Astrocyte of the cerebellum (primary cell): ENCODE measurements around the gene SAMSN1.

Experiments used
- DNase-seq: peaks from one replicate; pipeline ENCODE4 v3.0.0-alpha.2; 2011; ENCODE audit warnings: low read depth
- H3K4me3 ChIP-seq: 2 replicates; pipeline ENCODE4 v1.5.1; 2011; ENCODE audit warnings: mild to moderate bottlenecking, low read depth, low read length, moderate library complexity
- CTCF ChIP-seq: IDR thresholded peaks from 2 replicates; pipeline ENCODE4 v1.5.1; 2012; ENCODE audit warnings: low read length, low read depth, moderate library complexity, mild to moderate bottlenecking; ENCODE audit errors: missing control alignments
- in situ Hi-C: cut with HindIII; loops from 2 replicates; pipeline ENCODE4 v1.10.0; 2017; ENCODE audit warnings: low sequenced_read_pairs

SAMSN1 gene

GRCh38 chr21:14533499-14534428, 12.4 kb downstream of the SAMSN1 start:
- DNase-seq: peak; percentile 23
- in situ Hi-C loops: no loop called here
- no peak for TF ChIP-seq CTCF
- H3K4me3 ChIP-seq: no peak overlapping the region

- in situ Hi-C loops: no loop called here
- no peak overlapping the region for H3K4me3 ChIP-seq
- no peak for TF ChIP-seq CTCF
- no peak for DNase-seq
Measured at GRCh38 chr21:14531757-14532316, 14.3 kb downstream of the SAMSN1 start.

GRCh38 chr21:14530592-14530991, 15.5 kb downstream of the SAMSN1 start:
- H3K4me3 ChIP-seq: no peak overlapping the region
- in situ Hi-C loops: no loop called here
- DNase-seq: no peak
- no peak for TF ChIP-seq CTCF

GRCh38 chr21:14528815-14529214, 17.3 kb downstream of the SAMSN1 start:
- no peak for TF ChIP-seq CTCF
- DNase-seq: no peak
- no peak overlapping the region for H3K4me3 ChIP-seq
- in situ Hi-C loops: no loop called here

- in situ Hi-C loops: no loop called here
- no peak for DNase-seq
- no peak overlapping the region for H3K4me3 ChIP-seq
- no peak for TF ChIP-seq CTCF
Measured at GRCh38 chr21:14527696-14528652, 18.1 kb downstream of the SAMSN1 start.
